Stomach (tissue), 9 donors: ENCODE results near the gene ZC3H11A. TPM values are rescaled to one million over a fixed set of nuclear protein-coding genes. Genes with fewer than 3 reads are reported as not detected.

Source experiments
- DNase-seq, 2 donors: peaks; one replicate each; pipeline versions ENCODE4 v3.0.0 to v3.0.0-alpha.2; 2013 to 2019
- H3K27ac ChIP-seq, 5 donors: fragments of 200-600 bp in 4 of 5; sonication (generic) in 4 of 5; one replicate each; pipeline ENCODE4 v1.5.1; 2013 to 2019; ENCODE audit warnings: mild to moderate bottlenecking in 1 of 5, moderate library complexity in 1 of 5
- H3K27me3 ChIP-seq, 3 donors: fragments of 200-600 bp; sonication (generic); one replicate each; pipeline ENCODE4 v1.5.1; 2017 to 2019; ENCODE audit warnings: mixed run types in 1 of 3
- H3K36me3 ChIP-seq, 4 donors: fragments of 200-600 bp; sonication (generic); 1 replicate in 3 of 4; 2 replicates in 1 of 4; pipeline ENCODE4 v1.5.1; 2016 to 2019
- H3K4me1 ChIP-seq, 4 donors: fragments of 200-600 bp; sonication (generic); one replicate each; pipeline ENCODE4 v1.5.1; 2016 to 2019
- H3K4me3 ChIP-seq, 4 donors: fragments of 200-600 bp; sonication (generic) in 3 of 4; one replicate each; pipeline ENCODE4 v1.5.1; 2016 to 2019; ENCODE audit warnings: mild to moderate bottlenecking in 1 of 4
- H3K9me3 ChIP-seq, 4 donors: fragments of 200-600 bp; sonication (generic); one replicate each; pipeline ENCODE4 v1.5.1; 2016 to 2019
- EP300 ChIP-seq: sonication (generic); formaldehyde crosslinking; IDR thresholded peaks from one replicate; pipeline ENCODE4 v1.6.1; 2017; ENCODE audit warnings: antibody characterized with exemption
- POLR2A ChIP-seq, 4 donors: fragments of 450-650 bp; IDR thresholded peaks; one replicate each; pipeline ENCODE4 v1.6.1; 2016; ENCODE audit warnings: antibody characterized with exemption in 4 of 4, control low read depth in 2 of 4, mild to moderate bottlenecking in 1 of 4, moderate library complexity in 1 of 4
- POLR2AphosphoS5 ChIP-seq, 3 donors: sonication (generic); formaldehyde crosslinking; IDR thresholded peaks; one replicate each; pipeline ENCODE4 v1.6.1; 2016; ENCODE audit warnings: antibody characterized with exemption in 3 of 3
- WGBS, 5 donors: extraction: QIAGEN DNeasy Blood & Tissue Kit in 3 of 5; methylation state at CpG; one replicate each; pipeline versions ENCODE4 v1.1.5 to v1.1.7; 2013 to 2018; 5-methylcytosine and 5-hydroxymethylcytosine counted together
- intact Hi-C: fragments of 100-400 bp; cut with DNase I; formaldehyde crosslinking; loops from one replicate; pipeline ENCODE4 v1.15.1; 2023; ENCODE audit warnings: low total_unique reads
- polyA plus RNA-seq, 3 donors: library from polyadenylated mRNA; stranded (reverse); fragments of 200-250 nt; gene quantifications; one replicate each; pipeline ENCODE4 v1.2.3, GENCODE V29; 2013
- total RNA-seq, 5 donors: library from RNA; depleted of rRNA; stranded (reverse); fragments of >200 nt; gene quantifications; one replicate each; pipeline versions ENCODE4 v1.1.0 to v1.2.3, GENCODE V29; 2014 to 2016
- TF ChIP-seq, protein P1 (sequence below), 7 experiments: fragments of 450-650 bp in 4 of 7; fragments of 200-600 bp in 3 of 7; sonication (generic) in 3 of 7; IDR thresholded peaks; one replicate each; pipeline ENCODE4 v1.5.1; 2016 to 2019; ENCODE audit warnings: antibody characterized with exemption in 7 of 7, control low read depth in 2 of 7, mild to moderate bottlenecking in 1 of 7
- donor health status: healthy with polysubstance abuse.
- donor health status: Bipolar disorder and iron deficiency.
- donor health status: healthy.

Gene ZC3H11A
- total and polyA plus RNA-seq, 8 donors = 25.0 to 160 (median 69.4) TPM

DNA sequence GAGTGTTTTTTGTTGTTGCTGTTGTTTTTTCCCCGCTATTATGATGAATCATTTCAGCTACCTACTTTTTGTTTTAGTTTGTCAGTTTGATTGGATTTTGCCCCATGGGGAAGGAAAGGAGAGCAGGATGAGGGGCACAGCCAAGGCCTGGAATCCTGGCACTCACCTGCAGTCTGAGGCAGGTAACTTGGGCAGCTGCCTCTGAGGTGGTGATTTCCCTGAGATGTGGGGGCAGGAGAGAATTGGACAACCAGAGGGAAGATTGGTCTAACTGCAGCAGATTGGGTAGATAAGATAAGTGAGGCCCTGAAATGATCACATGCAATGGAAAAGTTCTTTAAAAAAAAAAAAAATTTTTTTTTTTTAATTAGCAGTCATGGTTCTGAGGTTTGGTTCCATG is 31.9 kb upstream of the ZC3H11A start:
- H3K4me3 ChIP-seq = no peak overlapping the region
- intact Hi-C loops = no loop called here
- peak overlapping the region in 4 of 5 donors; percentile 61 to 73 (median 68) for H3K27ac ChIP-seq
- H3K27me3 ChIP-seq = no peaks in the 10 kb centered on the region
- H3K36me3 ChIP-seq = no peaks in the 10 kb centered on the region
- TF ChIP-seq, protein P1, sequence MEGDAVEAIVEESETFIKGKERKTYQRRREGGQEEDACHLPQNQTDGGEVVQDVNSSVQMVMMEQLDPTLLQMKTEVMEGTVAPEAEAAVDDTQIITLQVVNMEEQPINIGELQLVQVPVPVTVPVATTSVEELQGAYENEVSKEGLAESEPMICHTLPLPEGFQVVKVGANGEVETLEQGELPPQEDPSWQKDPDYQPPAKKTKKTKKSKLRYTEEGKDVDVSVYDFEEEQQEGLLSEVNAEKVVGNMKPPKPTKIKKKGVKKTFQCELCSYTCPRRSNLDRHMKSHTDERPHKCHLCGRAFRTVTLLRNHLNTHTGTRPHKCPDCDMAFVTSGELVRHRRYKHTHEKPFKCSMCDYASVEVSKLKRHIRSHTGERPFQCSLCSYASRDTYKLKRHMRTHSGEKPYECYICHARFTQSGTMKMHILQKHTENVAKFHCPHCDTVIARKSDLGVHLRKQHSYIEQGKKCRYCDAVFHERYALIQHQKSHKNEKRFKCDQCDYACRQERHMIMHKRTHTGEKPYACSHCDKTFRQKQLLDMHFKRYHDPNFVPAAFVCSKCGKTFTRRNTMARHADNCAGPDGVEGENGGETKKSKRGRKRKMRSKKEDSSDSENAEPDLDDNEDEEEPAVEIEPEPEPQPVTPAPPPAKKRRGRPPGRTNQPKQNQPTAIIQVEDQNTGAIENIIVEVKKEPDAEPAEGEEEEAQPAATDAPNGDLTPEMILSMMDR (IDR thresholded peaks at IDR 0.05) = no peak
- TF ChIP-seq POLR2AphosphoS5 (IDR thresholded peaks at IDR 0.05) (no peak), POLR2A (IDR thresholded peaks at IDR 0.05) (no peak), EP300 (no peak)
- peaks cover 0 to 2% (median 0%) of the 10 kb centered on the region in 4 donors for H3K4me1 ChIP-seq
- H3K9me3 ChIP-seq = no peaks in the 10 kb centered on the region
- DNase-seq = no peak
- whole genome bisulfite sequencing, 5 donors = 90 to 100% (median 97%) methylated on average over 1 of the region's 1 CpG

DNA sequence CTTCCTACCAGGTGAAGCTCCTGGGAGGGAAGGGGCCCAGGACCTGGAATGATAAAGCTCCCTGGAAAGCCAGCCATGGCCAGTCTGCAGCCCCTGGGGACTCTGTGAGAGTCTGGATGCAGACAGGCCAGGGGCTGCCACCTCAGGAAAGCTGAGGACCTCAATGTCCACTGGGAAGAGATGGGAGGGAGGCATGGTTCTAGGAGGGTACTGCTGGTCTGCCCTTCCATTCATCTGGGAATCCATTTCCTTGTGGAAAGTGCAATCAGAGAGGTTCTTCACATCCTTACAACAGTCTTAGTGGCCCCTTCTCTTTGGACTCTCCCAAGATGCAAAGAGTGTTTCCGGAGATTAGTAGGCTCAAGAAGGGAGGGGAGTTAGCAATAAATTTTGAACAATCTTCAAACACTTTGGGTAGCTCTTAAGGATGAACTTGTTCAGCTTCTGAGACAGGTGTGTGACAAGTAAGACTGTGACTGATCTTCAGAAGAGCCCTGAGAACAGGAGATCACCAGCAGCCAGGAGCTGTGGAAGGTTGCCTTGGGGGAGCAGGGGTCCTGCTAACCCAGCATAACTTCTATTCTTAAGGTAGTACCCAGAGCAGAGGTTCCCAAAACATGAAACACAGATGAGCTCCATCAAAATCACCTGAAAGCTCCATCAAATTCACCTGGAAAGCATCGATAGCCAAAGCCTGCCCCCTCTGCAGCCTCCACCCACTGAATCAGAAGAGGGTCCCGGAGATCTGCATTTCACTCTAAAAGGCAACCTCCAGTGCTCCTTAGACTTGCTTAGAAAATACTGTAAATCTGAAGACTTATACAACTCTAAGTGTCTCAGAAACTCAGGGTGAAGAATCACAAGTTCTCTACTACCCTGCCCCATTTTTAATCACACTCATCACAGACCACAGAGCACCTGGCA is 31.1 kb upstream of the ZC3H11A start:
- no peaks in the 10 kb centered on the region for H3K9me3 ChIP-seq
- TF ChIP-seq POLR2A (IDR thresholded peaks at IDR 0.05) (no peak), POLR2AphosphoS5 (IDR thresholded peaks at IDR 0.05) (no peak), EP300 (no peak)
- TF ChIP-seq, protein P1 (IDR thresholded peaks at IDR 0.05) = no peak
- H3K27ac ChIP-seq = peak overlapping the region; percentile 29 to 73 (median 66)
- no peaks in the 10 kb centered on the region for H3K36me3 ChIP-seq
- H3K4me3 ChIP-seq = no peak overlapping the region
- intact Hi-C loops = no loop called here
- no peaks in the 10 kb centered on the region for H3K27me3 ChIP-seq
- DNase-seq = no peak
- WGBS, 5 donors = 58 to 82% (median 78%) methylated on average over 2 to 3 of the region's 3 CpGs
- peaks cover 0 to 11% (median 7%) of the 10 kb centered on the region in 4 donors for H3K4me1 ChIP-seq

DNA sequence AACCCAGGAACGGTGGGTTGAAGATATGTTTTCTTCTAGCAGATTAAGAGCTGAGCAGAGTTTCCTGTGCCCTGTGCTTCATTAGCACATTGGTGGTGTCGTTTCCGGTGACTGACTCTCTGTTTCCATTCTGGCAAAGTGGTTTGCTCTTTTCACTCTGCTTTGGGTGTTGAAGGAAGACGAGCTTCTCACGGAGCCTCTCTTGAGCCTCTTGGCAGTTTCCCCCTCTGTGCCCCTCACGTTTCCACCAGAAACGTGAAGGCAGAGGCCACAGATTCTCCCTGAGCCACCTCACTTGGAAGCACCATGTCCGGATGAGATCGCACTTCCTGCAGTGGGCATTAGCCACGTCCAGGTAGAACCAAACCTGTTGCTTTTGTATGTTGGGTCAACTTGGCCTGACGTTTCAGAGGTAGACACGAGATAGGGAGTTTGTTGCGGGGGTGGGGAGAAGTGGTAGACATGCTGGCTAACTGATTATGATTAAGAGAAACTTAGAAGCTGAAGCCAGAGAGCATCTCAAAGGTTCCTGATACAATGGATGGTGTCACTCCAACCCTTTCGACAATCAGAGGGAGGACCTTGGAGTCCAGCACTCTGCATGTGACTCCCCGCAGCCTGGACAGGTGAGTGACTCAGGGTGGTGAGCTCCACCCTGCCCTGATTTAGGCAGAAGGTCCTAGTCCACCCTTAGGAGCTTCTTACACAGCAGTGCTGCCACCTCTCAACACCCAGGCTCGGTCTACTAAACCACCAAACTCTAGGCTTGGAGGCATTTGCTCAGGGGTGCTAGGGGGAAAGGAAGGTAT is 30.2 kb upstream of the ZC3H11A start, which contains the start of gene LAX1:
Gene LAX1, plus strand, starts transcription at position 155 of the 809 bp plus-strand sequence. Its CDS starts 383 bp downstream, at position 538.
- peak within 1 kb of the TSS; percentile 9 to 31 (median 25) for H3K4me3 ChIP-seq
- no peak for TF ChIP-seq POLR2A (IDR thresholded peaks at IDR 0.05)
- TF ChIP-seq POLR2AphosphoS5 (IDR thresholded peaks at IDR 0.05) = peak in 2 of 3 donors; percentile 52 to 74

DNA sequence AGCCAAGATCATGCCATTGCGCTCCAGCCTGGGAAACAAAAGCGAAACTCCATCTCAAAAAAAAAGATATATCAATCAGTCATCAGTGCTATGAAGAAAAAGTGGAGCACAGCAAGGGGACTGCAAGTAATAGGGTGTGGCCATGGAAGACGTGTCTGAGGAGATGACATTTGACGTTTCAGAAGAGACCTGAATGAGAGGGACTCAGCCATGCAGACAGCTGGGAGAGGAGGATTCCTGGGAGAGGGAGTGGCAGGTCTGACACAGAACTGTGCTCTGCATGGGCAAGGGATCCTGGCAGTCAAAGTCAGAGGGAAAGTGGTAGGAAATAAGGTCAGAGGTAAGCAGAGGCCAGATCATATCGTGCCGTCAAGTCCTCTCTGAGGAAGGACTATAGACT is 27.2 kb upstream of the ZC3H11A start:
- 70 to 84% (median 78%) methylated on average over 6 of the region's 6 CpGs for WGBS, 5 donors

More for the DNA sequence above, 30.2 kb upstream of the ZC3H11A start, which contains the start of gene LAX1:
- H3K27ac ChIP-seq = peak within 1 kb of the TSS; percentile 29 to 73 (median 66)
- no peaks in the 10 kb centered on the region for H3K36me3 ChIP-seq
- H3K9me3 ChIP-seq = no peaks in the 10 kb centered on the region
- intact Hi-C loops = no loop called here
- WGBS, 5 donors = 59 to 64% (median 61%) methylated on average over 16 of the region's 16 CpGs
- H3K4me1 ChIP-seq = peaks cover 6 to 18% (median 14%) of the 10 kb centered on the region in 4 donors
- DNase-seq = peak; percentile 43 to 62
- no peaks in the 10 kb centered on the region for H3K27me3 ChIP-seq

More for the DNA sequence above, 27.2 kb upstream of the ZC3H11A start:
- TF ChIP-seq POLR2AphosphoS5 (IDR thresholded peaks at IDR 0.05) = no peak
- TF ChIP-seq EP300 = no peak
- TF ChIP-seq, protein P1 (IDR thresholded peaks at IDR 0.05) = no peak
- TF ChIP-seq POLR2A (IDR thresholded peaks at IDR 0.05) = no peak
- DNase-seq = no peak
- no peaks in the 10 kb centered on the region for H3K9me3 ChIP-seq
- H3K4me3 ChIP-seq = no peak overlapping the region
- no peaks in the 10 kb centered on the region for H3K36me3 ChIP-seq
- H3K27ac ChIP-seq = peak overlapping the region in 1 of 5 donors; percentile 88
- no peaks in the 10 kb centered on the region for H3K27me3 ChIP-seq
- intact Hi-C loops = no loop called here
- peaks cover 6 to 27% (median 18%) of the 10 kb centered on the region in 4 donors for H3K4me1 ChIP-seq
